ENCODE data around the gene NOXRED1. TPM values are rescaled to one million over a fixed set of nuclear protein-coding genes. Genes with fewer than 3 reads are reported as not detected.

The NOXRED1 gene
- total RNA-seq, 2 experiments from 2014 or later: 0.29 TPM

- H3K4me1 Mint-ChIP-seq (ENCODE audit: low read depth): peaks cover 32% of the 10 kb centered on the region
- ATAC-seq (no peak), DNase-seq (peak; percentile 23)
- no peaks in the 10 kb centered on the region for H3K27me3 Mint-ChIP-seq (ENCODE audit: low read depth)
- H3K27ac Mint-ChIP-seq: peak overlapping the region; percentile 67
- POLR2A ChIA-PET: no interaction called here
- CTCF ChIA-PET: interaction anchor here (1.1 to 1.3 kb wide), 3 partner anchors 14 to 48 kb away, joined by 3 to 4 read pairs (median 4); partner anchors contain the start of genes GSTZ1 and POMT2
- H3K36me3 Mint-ChIP-seq (ENCODE audit: low read depth): peaks cover 19% of the 10 kb centered on the region
- no peak overlapping the region for H3K4me3 Mint-ChIP-seq
- H3K9me3 Mint-ChIP-seq (ENCODE audit: insufficient read depth): no peaks in the 10 kb centered on the region
These were observed 54.0 kb downstream of the NOXRED1 start for GRCh38 chr14:77369285-77369684.

GRCh38 chr14:77364146-77364545 lies 59.2 kb downstream of the NOXRED1 start:
- no peak for DNase-seq
- CTCF ChIA-PET: no interaction called here
- H3K36me3 Mint-ChIP-seq (ENCODE audit: low read depth): peaks cover 3% of the 10 kb centered on the region
- ATAC-seq: no peak
- POLR2A ChIA-PET: interaction anchor here (0.6 to 0.9 kb wide), 2 partner anchors 13 to 746 kb away, joined by 3 to 4 read pairs; partner anchors contain the start of genes SAMD15 and TMED8
- H3K4me3 Mint-ChIP-seq: no peak overlapping the region
- H3K27ac Mint-ChIP-seq: no peak overlapping the region
- H3K4me1 Mint-ChIP-seq (ENCODE audit: low read depth): peaks cover 12% of the 10 kb centered on the region
- H3K27me3 Mint-ChIP-seq (ENCODE audit: low read depth): no peaks in the 10 kb centered on the region
- no peaks in the 10 kb centered on the region for H3K9me3 Mint-ChIP-seq (ENCODE audit: insufficient read depth)

- ChIA-PET CTCF (no interaction called here), POLR2A (no interaction called here)
- no peak overlapping the region for H3K27ac Mint-ChIP-seq
- ATAC-seq (no peak), DNase-seq (no peak)
- no peak overlapping the region for H3K4me3 Mint-ChIP-seq
- no peaks in the 10 kb centered on the region for H3K9me3 Mint-ChIP-seq (ENCODE audit: insufficient read depth)
- H3K27me3 Mint-ChIP-seq (ENCODE audit: low read depth): no peaks in the 10 kb centered on the region
- peaks cover 4% of the 10 kb centered on the region for H3K36me3 Mint-ChIP-seq (ENCODE audit: low read depth)
- H3K4me1 Mint-ChIP-seq (ENCODE audit: low read depth): peaks cover 8% of the 10 kb centered on the region
These were observed 63.7 kb downstream of the NOXRED1 start for GRCh38 chr14:77359626-77360025.

GRCh38 chr14:77356899-77357298 lies 66.4 kb downstream of the NOXRED1 start:
- ATAC-seq (no peak), DNase-seq (no peak)
- no peak overlapping the region for H3K4me3 Mint-ChIP-seq
- no peaks in the 10 kb centered on the region for H3K27me3 Mint-ChIP-seq (ENCODE audit: low read depth)
- peaks cover 8% of the 10 kb centered on the region for H3K4me1 Mint-ChIP-seq (ENCODE audit: low read depth)
- H3K9me3 Mint-ChIP-seq (ENCODE audit: insufficient read depth): no peaks in the 10 kb centered on the region
- ChIA-PET CTCF (no interaction called here), POLR2A (no interaction called here)
- peaks cover 4% of the 10 kb centered on the region for H3K36me3 Mint-ChIP-seq (ENCODE audit: low read depth)
- no peak overlapping the region for H3K27ac Mint-ChIP-seq

GRCh38 chr14:77355811-77356210 lies 67.5 kb downstream of the NOXRED1 start:
- H3K27ac Mint-ChIP-seq: no peak overlapping the region
- H3K9me3 Mint-ChIP-seq (ENCODE audit: insufficient read depth): no peaks in the 10 kb centered on the region
- no peaks in the 10 kb centered on the region for H3K27me3 Mint-ChIP-seq (ENCODE audit: low read depth)
- DNase-seq (no peak), ATAC-seq (no peak)
- no peak overlapping the region for H3K4me3 Mint-ChIP-seq
- ChIA-PET POLR2A (no interaction called here), CTCF (interaction anchor here (0.6 to 1.7 kb wide), 2 partner anchors 13 to 644 kb away, joined by 3 to 4 read pairs; no protein-coding TSS in a partner anchor)
- peaks cover 8% of the 10 kb centered on the region for H3K4me1 Mint-ChIP-seq (ENCODE audit: low read depth)
- H3K36me3 Mint-ChIP-seq (ENCODE audit: low read depth): peaks cover 4% of the 10 kb centered on the region

GRCh38 chr14:77353469-77354141 lies 69.7 kb downstream of the NOXRED1 start:
- ChIA-PET POLR2A (interaction anchor here (0.9 kb wide), 1 partner anchor 23 kb away, joined by 4 read pairs; the partner anchor contains the start of genes SAMD15 and TMED8), CTCF (no interaction called here)
- H3K36me3 Mint-ChIP-seq (ENCODE audit: low read depth): peaks cover 17% of the 10 kb centered on the region
- H3K9me3 Mint-ChIP-seq (ENCODE audit: insufficient read depth): no peaks in the 10 kb centered on the region
- no peak overlapping the region for H3K27ac Mint-ChIP-seq
- no peaks in the 10 kb centered on the region for H3K4me1 Mint-ChIP-seq (ENCODE audit: low read depth)
- no peak overlapping the region for H3K4me3 Mint-ChIP-seq
- no peak for ATAC-seq
- no peaks in the 10 kb centered on the region for H3K27me3 Mint-ChIP-seq (ENCODE audit: low read depth)
- no peak for DNase-seq

GRCh38 chr14:77347751-77348150 lies 75.6 kb downstream of the NOXRED1 start:
- CTCF ChIA-PET: no interaction called here

GRCh38 chr14:77346495-77346894 lies 76.8 kb downstream of the NOXRED1 start:
- POLR2A ChIA-PET: no interaction called here
- Mint-ChIP-seq H3K36me3 (ENCODE audit: low read depth) (peaks cover 20% of the 10 kb centered on the region), H3K4me3 (no peak overlapping the region), H3K9me3 (ENCODE audit: insufficient read depth) (no peaks in the 10 kb centered on the region), H3K4me1 (ENCODE audit: low read depth) (no peaks in the 10 kb centered on the region), H3K27ac (no peak overlapping the region), H3K27me3 (ENCODE audit: low read depth) (no peaks in the 10 kb centered on the region)
- CTCF ChIA-PET: no interaction called here
- no peak for ATAC-seq
- DNase-seq: no peak

More at GRCh38 chr14:77347751-77348150, 75.6 kb downstream of the NOXRED1 start:
- Mint-ChIP-seq H3K9me3 (ENCODE audit: insufficient read depth) (no peaks in the 10 kb centered on the region), H3K4me3 (no peak overlapping the region), H3K27ac (no peak overlapping the region), H3K36me3 (ENCODE audit: low read depth) (peaks cover 13% of the 10 kb centered on the region), H3K27me3 (ENCODE audit: low read depth) (no peaks in the 10 kb centered on the region), H3K4me1 (ENCODE audit: low read depth) (no peaks in the 10 kb centered on the region)
- no peak for DNase-seq
- POLR2A ChIA-PET: no interaction called here
- ATAC-seq: no peak

GRCh38 chr14:77344377-77344996 lies 78.8 kb downstream of the NOXRED1 start:
- DNase-seq (no peak), ATAC-seq (no peak)
- no peak overlapping the region for H3K4me3 Mint-ChIP-seq
- no peaks in the 10 kb centered on the region for H3K27me3 Mint-ChIP-seq (ENCODE audit: low read depth)
- no peaks in the 10 kb centered on the region for H3K9me3 Mint-ChIP-seq (ENCODE audit: insufficient read depth)
- H3K36me3 Mint-ChIP-seq (ENCODE audit: low read depth): peaks cover 16% of the 10 kb centered on the region
- no peaks in the 10 kb centered on the region for H3K4me1 Mint-ChIP-seq (ENCODE audit: low read depth)
- H3K27ac Mint-ChIP-seq: no peak overlapping the region
- CTCF ChIA-PET: interaction anchor here (0.7 to 0.9 kb wide), 2 partner anchors 14 to 28 kb away, joined by 3 read pairs; no protein-coding TSS in a partner anchor
- POLR2A ChIA-PET: no interaction called here

Other genes with a start within 250 kb of the NOXRED1 start
- under 1 TPM; 0.73 to 0.74 TPM for gene TMEM63C, start 241.7 kb downstream of the NOXRED1 start, total RNA-seq
- gene NGB, start 152.3 kb downstream of the NOXRED1 start, total RNA-seq: not detected
- 10 to 100 TPM; 15.0 to 15.5 TPM for gene POMT2, start 102.6 kb downstream of the NOXRED1 start, total RNA-seq
- gene GSTZ1, start 102.5 kb downstream of the NOXRED1 start, total RNA-seq: 10 to 100 TPM; 11.7 to 15.1 TPM
- gene TMED8, start 46.4 kb downstream of the NOXRED1 start, total RNA-seq: 10 to 100 TPM; 16.7 to 17.1 TPM
- gene SAMD15, start 46.1 kb downstream of the NOXRED1 start, total RNA-seq: under 1 TPM; 0.23 to 0.40 TPM
- 10 to 100 TPM; 18.4 to 19.3 TPM for gene VIPAS39, start 34.1 kb upstream of the NOXRED1 start, total RNA-seq
- 100 to 1,000 TPM; 252 to 273 TPM for gene AHSA1, start 34.6 kb upstream of the NOXRED1 start, total RNA-seq
- gene ISM2, start 75.3 kb upstream of the NOXRED1 start, total RNA-seq: not detected
- gene SPTLC2, start 193.1 kb upstream of the NOXRED1 start, total RNA-seq: 10 to 100 TPM; 76.5 to 80.4 TPM

Data from activated CD8-positive, alpha-beta T cell treated with anti-CD3 and anti-CD28 coated beads, Interleukin-2, amount 10 ng/mL, durations not matched to agents 7 days and 5 days (primary cell).